HL-60 (cell line): ENCODE measurements around the gene OSBPL3.

ENCODE experiments used
- DNase-seq, 2 experiments: peaks; one replicate each; pipeline ENCODE4 v3.0.0-alpha.2; 2010 to 2020; ENCODE audit warnings: low read depth in 1 of 2, low spot score in 1 of 2
- H3K27ac ChIP-seq: fragments of 250-450 bp; sonication (Bioruptor Pico); replicated peaks from 2 replicates; pipeline ENCODE4 v1.5.1; 2020; ENCODE audit warnings: mild to moderate bottlenecking, moderate library complexity
- H3K27me3 ChIP-seq: fragments of 250-450 bp; sonication (Bioruptor Pico); 2 replicates; pipeline ENCODE4 v1.5.1; 2021; ENCODE audit warnings: mild to moderate bottlenecking, moderate library complexity; ENCODE audit not compliant: insufficient read depth, poor library complexity, severe bottlenecking
- H3K4me3 ChIP-seq: replicated peaks from 2 replicates; pipeline ENCODE4 v1.5.1; 2011; ENCODE audit warnings: mild to moderate bottlenecking, control low read depth, low read length; ENCODE audit not compliant: insufficient read depth
- CTCF ChIP-seq: IDR thresholded peaks from one replicate; pipeline ENCODE4 v1.5.1; 2011; ENCODE audit warnings: low read length, control low read depth, inconsistent platforms; ENCODE audit not compliant: insufficient read depth
- GABPA ChIP-seq: IDR thresholded peaks from 2 replicates; pipeline ENCODE4 v1.6.1; 2012; ENCODE audit warnings: low read depth
- POLR2AphosphoS5 ChIP-seq: IDR thresholded peaks from 2 replicates; pipeline ENCODE4 v1.6.1; 2012; ENCODE audit warnings: low read depth
- REST ChIP-seq: IDR thresholded peaks from 2 replicates; pipeline ENCODE4 v1.6.1; 2012; ENCODE audit warnings: low read depth; ENCODE audit not compliant: insufficient replicate concordance
- SPI1 ChIP-seq: IDR thresholded peaks from 2 replicates; pipeline ENCODE4 v1.6.1; 2012; ENCODE audit warnings: low read depth, mild to moderate bottlenecking, borderline replicate concordance

OSBPL3 gene

GRCh38 chr7:25007668-25008067, 27.7 kb upstream of the OSBPL3 start:
- no peaks in the 10 kb centered on the region for H3K27me3 ChIP-seq
- no peak for TF ChIP-seq REST
- TF ChIP-seq CTCF: no peak
- no peak for TF ChIP-seq GABPA
- TF ChIP-seq SPI1: no peak
- TF ChIP-seq POLR2AphosphoS5: no peak
- no peak for DNase-seq
- no peak overlapping the region for H3K4me3 ChIP-seq
- H3K27ac ChIP-seq: no peak overlapping the region

GRCh38 chr7:25006276-25006675, 26.3 kb upstream of the OSBPL3 start:
- no peak overlapping the region for H3K27ac ChIP-seq
- no peaks in the 10 kb centered on the region for H3K27me3 ChIP-seq
- H3K4me3 ChIP-seq: no peak overlapping the region
- TF ChIP-seq CTCF (no peak), POLR2AphosphoS5 (no peak), GABPA (no peak), SPI1 (no peak), REST (no peak)
- no peak for DNase-seq

- Histone ChIP-seq H3K27me3 (no peaks in the 10 kb centered on the region), H3K27ac (no peak overlapping the region), H3K4me3 (no peak overlapping the region)
- DNase-seq: no peak
- no peak for TF ChIP-seq GABPA
- TF ChIP-seq SPI1: no peak
- no peak for TF ChIP-seq CTCF
- TF ChIP-seq REST: no peak
- no peak for TF ChIP-seq POLR2AphosphoS5
Measured at GRCh38 chr7:25005658-25006057, 25.7 kb upstream of the OSBPL3 start.
